Adipose tissue (tissue), 3 donors: ENCODE results near the gene PARVA. TPM values are rescaled to one million over a fixed set of nuclear protein-coding genes. Genes with fewer than 3 reads are reported as not detected.

Experiments
- H3K27ac ChIP-seq: one replicate; pipeline ENCODE4 v1.5.1; 2013; ENCODE audit warnings: low read depth, low read length
- WGBS, 3 donors: extraction: QIAGEN DNeasy Blood & Tissue Kit; methylation state at CpG; one replicate each; pipeline ENCODE4 v1.1.7; 2013; 5-methylcytosine and 5-hydroxymethylcytosine counted together
- polyA plus RNA-seq, 3 donors: library from polyadenylated mRNA; stranded (reverse); fragments of 200-250 nt; gene quantifications; one replicate each; pipeline ENCODE4 v1.2.3, GENCODE V29; 2013
- donor health status: healthy with polysubstance abuse.
- donor health status: Bipolar disorder and iron deficiency.
- donor health status: healthy.

The PARVA gene
- polyA plus RNA-seq, 3 donors = 20.3 to 81.9 (median 60.5) TPM

DNA sequence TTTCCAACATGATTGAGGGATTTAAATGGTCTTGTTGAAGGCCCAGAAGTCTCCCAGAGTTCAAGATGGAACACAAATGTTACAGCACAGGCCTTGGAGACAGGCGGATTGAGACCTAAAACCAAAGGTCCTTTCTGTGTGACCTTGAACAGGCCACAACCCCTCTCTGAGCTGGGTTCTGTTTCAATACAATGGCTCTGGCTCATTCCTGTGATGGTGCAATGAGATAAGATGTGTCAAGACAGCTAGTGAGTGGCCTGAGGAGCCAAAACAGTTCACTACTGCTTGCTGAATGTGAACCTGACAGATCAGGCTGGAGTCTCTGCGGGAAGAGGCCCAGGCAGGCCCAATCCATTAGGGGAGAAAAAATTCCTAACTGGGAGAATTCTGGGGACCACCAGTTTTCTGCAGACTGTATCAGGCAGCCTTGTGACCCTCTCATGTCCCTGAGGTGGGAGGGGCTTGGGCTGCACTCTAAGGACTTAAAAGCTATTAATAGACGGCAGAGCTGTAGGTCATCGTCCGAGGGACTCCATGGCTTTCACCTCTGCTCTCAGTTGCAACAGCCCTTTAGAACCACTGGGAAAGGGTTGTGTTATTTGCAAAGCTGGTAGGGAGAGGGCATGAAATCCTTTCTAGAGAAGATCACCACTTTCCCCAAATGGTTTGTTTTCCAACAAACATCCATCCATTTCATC is 170.7 kb downstream of the PARVA start:
- WGBS, 3 donors = 69 to 88% (median 74%) methylated on average over 5 of the region's 5 CpGs
- H3K27ac ChIP-seq = no peak overlapping the region

DNA sequence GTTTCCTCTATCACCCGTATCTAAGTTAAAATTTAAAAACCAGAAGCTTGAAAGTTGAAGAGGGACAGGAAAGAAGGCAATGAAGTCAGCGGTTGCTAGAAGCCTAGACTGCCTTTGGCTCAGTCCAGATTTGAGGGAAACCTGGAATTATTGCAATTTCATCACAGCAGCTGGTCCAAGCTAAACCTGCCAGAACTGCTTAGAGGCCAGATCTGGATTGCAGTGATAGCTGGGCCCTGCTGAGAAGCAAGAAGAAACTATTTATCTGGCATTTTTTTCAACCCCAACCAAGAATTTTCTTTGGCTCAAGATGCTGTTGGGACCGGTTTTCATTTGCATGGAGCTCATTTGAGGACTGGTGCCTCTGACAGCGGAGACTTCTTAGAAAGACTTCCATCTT is 175.3 kb downstream of the PARVA start:
- H3K27ac ChIP-seq = no peak overlapping the region
- 60 to 71% (median 64%) methylated on average over 4 of the region's 4 CpGs for WGBS, 3 donors

GRCh38 chr11:12554122-12554521 is 176.8 kb downstream of the PARVA start:
- 0% methylated on average over 1 of the region's 1 CpG for WGBS, 3 donors
- H3K27ac ChIP-seq = no peak overlapping the region

DNA sequence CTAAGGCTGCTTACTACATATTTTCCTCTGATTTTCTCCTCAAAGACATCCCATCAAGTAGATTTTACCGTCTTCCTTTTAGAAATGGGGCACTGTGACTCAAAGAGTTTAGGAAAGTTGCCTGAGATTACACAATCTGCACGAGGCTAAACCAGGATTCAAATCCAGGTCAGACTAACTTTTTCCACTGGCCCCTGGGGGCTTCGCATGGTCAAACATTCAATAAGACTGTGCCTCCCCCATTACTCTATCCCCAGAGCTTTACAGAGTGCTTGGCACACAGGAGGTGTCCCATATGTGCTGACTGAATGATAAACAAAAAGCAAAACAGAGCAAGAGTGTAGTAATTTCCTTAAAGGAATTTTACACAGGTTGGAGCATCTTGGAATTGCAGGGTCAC is 178.8 kb downstream of the PARVA start:
- no peak overlapping the region for H3K27ac ChIP-seq
- 35 to 52% (median 37%) methylated on average over 3 of the region's 3 CpGs for WGBS, 3 donors

DNA sequence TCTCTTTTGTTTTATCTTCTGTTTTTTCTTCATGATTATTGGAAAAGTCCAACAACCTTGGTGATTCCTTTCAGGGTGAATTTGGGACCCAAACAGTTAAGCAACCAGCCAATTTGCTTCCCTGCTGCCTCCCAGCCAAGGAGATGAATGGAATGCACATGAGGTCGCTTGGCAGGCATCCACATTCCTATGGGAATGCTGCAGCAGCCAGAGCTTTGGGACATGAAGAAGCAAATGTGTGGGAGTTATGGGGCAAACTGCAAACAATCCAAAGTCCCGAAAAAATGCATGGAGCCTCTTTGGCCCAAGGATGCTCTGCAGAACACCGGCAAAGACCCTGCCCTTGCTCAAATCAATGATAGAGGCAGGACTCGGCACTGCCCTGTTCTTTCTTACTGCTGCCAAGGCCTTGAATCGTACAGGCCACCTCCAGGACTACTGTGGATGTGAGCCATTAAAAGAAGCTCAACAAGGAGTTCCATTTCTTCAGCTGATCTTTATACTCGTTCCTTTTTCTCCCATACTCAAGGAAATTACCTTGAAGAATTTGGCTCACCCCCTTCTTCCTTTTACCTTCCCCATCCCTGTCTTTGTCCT is 179.5 kb downstream of the PARVA start:
- 8 to 30% (median 29%) methylated on average over 6 of the region's 6 CpGs for WGBS, 3 donors
- no peak overlapping the region for H3K27ac ChIP-seq

DNA sequence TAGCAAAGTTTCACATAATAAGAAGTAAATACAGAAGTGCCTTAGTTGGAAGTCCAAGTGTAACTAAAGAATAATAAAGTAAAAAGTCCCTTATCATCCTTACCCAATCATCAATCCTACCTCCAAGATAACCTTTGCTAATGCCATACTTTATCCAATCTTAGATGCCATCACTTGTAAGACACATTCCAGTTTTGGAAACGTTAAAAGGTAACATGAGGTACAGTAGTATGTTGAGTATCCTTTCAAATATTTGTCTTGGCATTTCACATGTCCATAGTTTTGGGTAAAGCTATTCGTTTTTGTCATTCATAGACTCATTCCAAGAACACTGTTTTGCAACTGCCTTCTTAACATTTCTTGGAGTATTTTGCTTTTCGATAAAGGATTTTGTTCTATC is 181.6 kb downstream of the PARVA start:
- no peak overlapping the region for H3K27ac ChIP-seq
- 74 to 82% (median 77%) methylated on average over 3 of the region's 3 CpGs for WGBS, 3 donors

DNA sequence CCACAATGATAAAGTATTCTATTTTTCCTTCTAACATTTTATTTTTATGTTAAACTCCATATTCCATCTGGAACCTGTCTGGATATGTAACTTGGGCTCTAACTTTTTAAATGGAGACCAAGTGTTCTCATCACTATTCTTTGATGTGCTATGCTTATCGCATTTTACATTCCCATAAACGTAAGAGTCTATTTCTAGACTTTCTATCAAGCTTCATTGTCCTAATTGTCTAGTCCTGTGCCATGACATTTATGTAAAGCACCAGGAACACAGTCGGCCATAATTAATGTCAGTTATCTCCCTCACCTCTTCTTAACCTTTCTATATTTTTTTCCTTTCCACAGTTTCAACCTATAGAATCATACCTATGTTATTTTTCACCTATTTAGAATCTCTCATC is 183.0 kb downstream of the PARVA start:
- WGBS, 3 donors = 87 to 93% (median 90%) methylated on average over 3 of the region's 3 CpGs
- H3K27ac ChIP-seq = no peak overlapping the region

DNA sequence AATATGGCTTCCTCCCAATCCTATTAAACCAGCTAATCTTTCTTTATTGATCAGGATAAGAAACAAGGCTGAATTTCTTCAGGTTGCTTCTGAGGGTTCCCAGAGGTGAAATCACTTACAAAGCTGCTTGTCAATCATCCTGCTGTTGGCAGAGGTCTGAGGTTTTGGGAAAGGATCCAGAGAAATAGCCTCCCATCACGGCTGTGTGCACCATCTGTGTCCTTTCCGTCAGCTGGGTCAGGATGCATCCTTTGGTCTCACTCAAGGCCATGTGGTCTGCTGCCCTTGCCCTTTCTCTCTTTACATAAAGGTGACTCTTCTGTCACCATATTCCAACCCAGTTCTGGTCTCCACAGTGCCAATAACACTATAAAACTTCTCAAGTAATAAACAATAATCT is 183.5 kb downstream of the PARVA start:
- H3K27ac ChIP-seq = no peak overlapping the region
- WGBS, 3 donors = 42 to 70% (median 66%) methylated on average over 2 of the region's 2 CpGs

GRCh38 chr11:12564012-12564411 is 186.6 kb downstream of the PARVA start:
- no peak overlapping the region for H3K27ac ChIP-seq

GRCh38 chr11:12565406-12565805 is 188.0 kb downstream of the PARVA start:
- H3K27ac ChIP-seq = no peak overlapping the region
- WGBS, 3 donors = 62 to 87% (median 81%) methylated on average over 3 of the region's 3 CpGs

GRCh38 chr11:12567746-12568460 is 190.5 kb downstream of the PARVA start:
- 28 to 81% (median 64%) methylated on average over 4 of the region's 4 CpGs for WGBS, 3 donors
- no peak overlapping the region for H3K27ac ChIP-seq

DNA sequence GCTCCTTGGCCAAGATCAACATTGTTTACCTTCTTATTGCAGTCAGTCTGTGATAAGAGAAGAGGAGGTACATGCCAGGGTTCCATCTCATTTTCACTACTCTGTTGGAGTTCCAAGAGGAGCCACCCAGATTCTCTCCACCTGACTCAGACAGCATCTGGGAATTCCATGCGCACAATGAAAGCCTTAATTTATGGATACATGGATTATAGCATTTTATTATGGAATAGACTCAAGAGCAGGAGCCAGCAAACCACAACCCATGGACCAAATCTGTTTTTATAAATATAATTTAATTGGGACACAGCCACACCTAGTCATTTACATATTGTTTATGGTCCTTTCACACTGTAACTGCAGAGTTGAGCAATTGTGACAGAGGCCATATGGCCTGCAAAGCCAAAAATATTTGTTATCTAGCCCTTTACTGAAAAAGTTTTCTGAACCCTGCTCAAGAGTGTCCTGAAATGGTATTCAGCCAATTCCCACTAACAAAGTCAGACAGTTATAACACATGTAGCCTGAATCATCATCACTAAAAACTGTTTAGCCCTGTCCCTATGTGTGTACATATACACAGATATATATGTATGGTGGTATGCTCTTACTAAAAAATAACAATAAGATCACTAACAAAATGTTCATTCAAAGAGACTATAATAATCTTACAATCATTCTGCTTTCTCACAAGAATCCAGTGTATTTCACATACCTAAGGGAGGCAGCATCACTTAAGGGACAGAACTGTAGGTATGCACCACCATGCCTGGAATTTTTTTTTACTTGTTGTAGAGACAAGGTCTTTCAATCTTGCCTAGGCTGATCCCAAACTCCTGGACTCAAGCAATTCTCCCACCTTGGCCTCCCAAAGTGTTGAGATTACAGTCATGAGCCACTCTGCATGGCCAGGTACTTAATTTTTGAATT is 192.4 kb downstream of the PARVA start:
- no peak overlapping the region for H3K27ac ChIP-seq
- 87 to 95% (median 93%) methylated on average over 1 of the region's 1 CpG for WGBS, 3 donors

GRCh38 chr11:12573707-12574485 is 196.5 kb downstream of the PARVA start:
- 85 to 89% (median 87%) methylated on average over 1 of the region's 1 CpG for WGBS, 3 donors
- no peak overlapping the region for H3K27ac ChIP-seq

DNA sequence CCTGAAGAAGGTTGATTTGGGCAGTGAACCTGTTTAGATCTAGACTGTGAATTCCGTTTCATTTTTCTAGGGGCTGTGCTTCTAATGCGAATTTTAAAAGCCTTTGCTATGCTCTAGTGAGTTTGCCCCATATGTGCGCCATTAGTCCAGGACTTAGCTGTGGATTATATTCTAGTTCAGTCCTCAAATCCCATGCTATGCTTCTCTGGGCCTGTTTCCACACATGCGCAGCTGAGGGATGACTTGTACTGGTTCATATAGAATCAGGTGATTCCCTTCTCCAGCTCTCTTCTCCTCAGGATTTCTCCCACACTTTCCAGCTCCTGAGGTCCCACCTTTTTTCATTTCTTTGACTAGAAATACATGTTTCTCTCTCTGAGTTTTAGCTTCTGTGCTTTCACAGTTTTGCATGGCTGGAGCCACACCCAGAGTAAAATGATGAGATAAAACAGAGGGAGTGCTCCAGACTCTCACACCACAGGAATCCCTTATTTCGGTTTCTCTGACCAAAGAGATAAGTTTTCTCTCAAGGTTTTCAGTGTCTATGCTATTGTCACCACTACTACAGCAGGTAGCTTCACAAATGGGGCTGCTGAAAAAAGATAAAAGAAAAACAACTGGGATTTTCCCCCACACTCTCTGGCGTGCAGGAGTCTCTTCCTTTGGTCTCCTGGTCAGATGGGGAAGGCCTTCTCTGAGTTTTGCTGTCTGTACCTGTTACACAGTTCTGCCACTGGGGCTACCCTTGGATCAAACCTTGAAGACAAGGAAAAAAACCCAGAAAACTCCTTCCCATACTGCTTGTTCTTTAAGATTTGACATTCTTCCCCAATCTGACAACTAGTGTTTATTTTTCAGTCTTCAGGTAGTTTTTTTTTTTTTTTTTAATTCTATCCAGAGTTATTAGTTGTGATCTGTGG is 200.6 kb downstream of the PARVA start:
- H3K27ac ChIP-seq = no peak overlapping the region
- 79 to 93% (median 81%) methylated on average over 6 of the region's 6 CpGs for whole genome bisulfite sequencing, 3 donors

DNA sequence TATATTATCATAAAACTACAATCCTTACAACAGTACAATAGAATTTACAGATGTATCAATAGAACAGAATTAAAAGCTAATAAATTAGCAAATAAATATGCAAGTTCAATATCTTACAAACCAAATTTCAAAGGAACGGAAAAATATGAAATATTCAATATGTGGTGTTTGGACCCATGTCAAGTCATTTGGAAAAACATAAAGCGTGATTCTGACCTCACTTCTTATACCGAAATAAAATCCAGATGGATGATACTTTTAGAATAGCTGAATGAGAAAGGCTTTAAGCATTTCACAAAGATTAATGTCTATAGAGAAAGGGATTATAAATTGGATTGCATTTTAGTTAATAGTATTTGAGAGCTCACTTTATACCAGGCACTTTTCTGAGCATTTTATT is 204.0 kb downstream of the PARVA start:
- no peak overlapping the region for H3K27ac ChIP-seq
- 86 to 91% (median 86%) methylated on average over 3 of the region's 3 CpGs for WGBS, 3 donors

DNA sequence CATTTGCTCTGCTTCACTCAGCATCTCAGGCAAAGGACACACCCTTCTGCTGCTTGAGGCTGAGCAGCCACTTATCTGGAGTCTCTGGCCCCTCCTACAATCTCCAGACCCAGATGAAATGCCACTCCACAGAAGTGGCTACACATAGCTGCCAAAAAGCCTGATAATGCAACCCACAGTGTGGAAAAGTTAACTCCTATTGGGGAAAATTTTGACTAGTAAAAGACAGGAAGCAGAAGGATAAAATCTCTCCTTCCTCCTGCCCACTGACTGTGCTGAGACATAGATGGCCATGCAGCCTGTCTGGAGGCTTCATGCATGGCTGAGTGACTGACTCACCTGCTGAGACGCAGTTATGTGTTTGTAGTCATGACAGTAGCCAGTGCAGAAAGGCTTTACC is 204.6 kb downstream of the PARVA start:
- 77 to 87% (median 82%) methylated on average over 1 of the region's 1 CpG for WGBS, 3 donors
- H3K27ac ChIP-seq = no peak overlapping the region
